ENCODE data around the gene GATAD2A.
A peak's percentile ranks its signal among the peaks of the same experiment; 100 is the strongest.
"Not testable (repeated sequence)": the region's sequence is repeated elsewhere in the genome, so short reads cannot be mapped to it uniquely, and the experiment has no call there.

Gene GATAD2A

DNA sequence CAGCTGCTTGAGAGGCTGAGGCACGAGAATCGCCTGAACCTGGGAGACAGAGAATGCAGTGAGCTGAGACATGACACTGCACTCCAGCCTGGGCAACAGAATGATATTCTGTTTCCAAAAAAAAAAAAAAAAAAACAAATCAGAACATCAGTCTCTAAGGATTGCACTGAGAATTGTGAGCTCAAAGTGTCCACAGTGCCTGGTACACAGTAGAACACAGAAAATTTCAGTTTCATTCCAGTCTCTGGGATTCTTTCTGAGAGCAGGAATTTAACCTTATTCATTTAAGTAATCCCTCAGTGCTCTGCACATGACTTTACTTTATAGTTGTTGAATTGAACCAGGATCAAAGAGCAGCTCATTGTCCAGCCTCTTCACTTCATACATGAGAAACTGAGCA, 25.9 kb upstream of the GATAD2A start:
- DNase-seq (ENCODE audit: insufficient read length) = no peak
- no peak for FAIRE-seq
- TF ChIP-seq POLR2AphosphoS5 (IDR thresholded peaks at IDR 0.05; ENCODE audit: low read depth, low read length) (no peak), POLR2A (IDR thresholded peaks at IDR 0.05; ENCODE audit: low read depth, low read length) (no peak), TAF1 (IDR thresholded peaks at IDR 0.05; ENCODE audit: borderline replicate concordance, low read depth, low read length) (no peak)

DNA sequence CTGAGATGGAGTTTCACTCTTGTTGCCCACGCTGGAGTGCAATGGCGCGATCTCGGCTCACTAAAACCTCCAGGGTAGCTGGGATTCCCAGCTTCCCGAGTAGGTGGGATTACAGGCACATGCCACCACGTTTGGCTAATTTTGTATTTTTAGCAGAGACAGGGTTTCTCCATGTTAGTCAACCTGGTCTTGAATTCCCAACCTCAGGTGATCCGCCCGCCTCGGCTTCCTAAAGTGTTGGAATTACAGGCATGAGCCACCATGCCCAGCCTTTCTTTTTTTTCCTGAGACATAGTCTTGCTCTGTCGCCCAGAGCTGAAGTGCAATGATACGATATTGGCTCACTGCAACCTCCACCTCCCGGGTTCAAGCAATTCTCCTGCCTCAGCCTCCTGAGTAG, 25.2 kb upstream of the GATAD2A start:
- not testable (repeated sequence) for FAIRE-seq; DNase-seq (ENCODE audit: insufficient read length)

DNA sequence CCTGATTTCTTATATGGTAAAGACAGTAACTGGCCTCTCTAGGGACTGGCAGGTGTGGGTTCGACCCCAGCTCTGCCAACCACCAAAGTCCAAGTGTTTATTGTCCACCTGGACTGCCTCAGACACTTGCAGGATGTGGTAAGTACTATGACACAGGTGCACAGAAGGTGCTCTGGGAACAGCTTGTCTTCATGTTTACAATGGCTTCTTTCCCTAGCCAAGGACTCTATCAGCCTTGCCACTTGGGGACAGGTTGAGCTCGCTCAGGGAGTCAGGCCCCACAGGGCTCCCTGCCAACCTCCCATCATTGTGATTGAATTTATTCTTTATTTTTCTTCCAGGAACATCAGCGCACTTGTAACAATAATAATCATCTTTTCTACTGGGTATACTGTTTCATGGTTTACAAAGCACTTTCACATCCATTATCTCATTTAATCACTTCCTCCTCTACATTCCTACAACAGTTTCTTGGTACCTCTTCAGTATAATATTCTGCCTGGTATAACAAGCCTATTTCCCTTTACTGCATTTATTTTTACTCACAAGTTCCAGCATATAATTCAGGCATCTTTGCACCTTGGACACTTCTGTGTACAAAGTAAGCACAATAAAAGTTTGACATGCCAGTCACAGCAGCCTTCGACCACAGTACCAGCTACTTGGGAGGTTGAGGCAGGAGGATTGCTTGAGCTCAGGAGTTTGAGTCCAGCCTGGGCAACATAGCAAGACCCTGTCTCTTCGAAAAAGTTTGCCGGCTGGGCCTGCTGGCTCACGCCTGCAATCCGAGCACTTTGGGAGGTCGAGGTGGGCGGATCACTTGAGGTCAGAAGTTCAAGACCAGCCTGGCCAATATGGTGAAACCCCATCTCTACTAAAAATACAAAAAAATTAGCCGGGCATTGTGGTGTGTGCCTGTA, 24.2 kb upstream of the GATAD2A start:
- FAIRE-seq = no peak

DNA sequence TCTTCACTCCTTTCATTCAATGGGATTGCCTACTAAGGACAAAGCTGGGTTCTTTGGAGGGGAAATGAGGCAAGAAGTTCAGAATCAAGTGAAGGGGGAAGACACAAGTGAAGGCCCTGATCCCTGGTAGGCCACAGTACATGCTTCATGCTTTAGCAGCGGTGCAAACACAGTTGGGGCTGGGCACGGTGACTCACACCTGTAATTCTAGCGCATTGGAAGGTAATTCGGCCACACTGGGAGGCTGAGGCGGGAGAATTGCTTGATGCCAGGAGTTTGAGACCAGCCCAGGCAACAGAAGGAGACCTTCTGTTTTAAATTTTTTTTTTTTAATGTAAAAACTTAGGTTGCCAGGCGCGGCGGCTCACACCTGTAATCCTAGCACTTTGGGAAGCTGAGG, 23.4 kb upstream of the GATAD2A start:
- no peak for DNase-seq (ENCODE audit: insufficient read length)
- TF ChIP-seq POLR2AphosphoS5 (IDR thresholded peaks at IDR 0.05; ENCODE audit: low read depth, low read length) = no peak
- no peak for TF ChIP-seq POLR2A (IDR thresholded peaks at IDR 0.05; ENCODE audit: low read depth, low read length)
- TF ChIP-seq TAF1 (IDR thresholded peaks at IDR 0.05; ENCODE audit: borderline replicate concordance, low read depth, low read length) = no peak
- FAIRE-seq = no peak

More for the DNA sequence above, 24.2 kb upstream of the GATAD2A start:
- no peak for TF ChIP-seq TAF1 (IDR thresholded peaks at IDR 0.05; ENCODE audit: borderline replicate concordance, low read depth, low read length)
- no peak for TF ChIP-seq POLR2A (IDR thresholded peaks at IDR 0.05; ENCODE audit: low read depth, low read length)
- no peak for TF ChIP-seq POLR2AphosphoS5 (IDR thresholded peaks at IDR 0.05; ENCODE audit: low read depth, low read length)
- no peak for DNase-seq (ENCODE audit: insufficient read length)

DNA sequence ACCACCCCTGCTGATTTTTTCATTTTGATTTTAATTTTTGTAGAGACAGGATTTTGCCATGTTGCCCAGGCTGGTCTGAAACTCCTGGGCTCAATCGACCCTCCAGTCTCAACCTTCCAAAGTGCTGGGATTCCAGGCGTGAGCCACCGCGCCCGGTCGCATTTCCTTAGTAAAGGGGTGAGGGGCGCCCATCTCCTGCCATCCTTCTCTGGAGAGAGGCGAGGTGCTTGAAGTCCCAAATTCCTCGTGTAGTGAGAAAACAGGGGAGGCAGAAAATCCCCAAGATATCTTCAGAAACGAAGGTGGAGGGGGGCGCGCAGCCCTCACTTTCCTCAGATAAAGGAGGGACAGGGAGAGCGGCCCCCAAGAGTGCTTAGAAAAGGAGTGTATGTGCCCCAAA, 21.0 kb upstream of the GATAD2A start:
- TF ChIP-seq POLR2AphosphoS5 (IDR thresholded peaks at IDR 0.05; ENCODE audit: low read depth, low read length) (no peak), POLR2A (IDR thresholded peaks at IDR 0.05; ENCODE audit: low read depth, low read length) (no peak), TAF1 (IDR thresholded peaks at IDR 0.05; ENCODE audit: borderline replicate concordance, low read depth, low read length) (no peak)
- no peak for FAIRE-seq

DNA sequence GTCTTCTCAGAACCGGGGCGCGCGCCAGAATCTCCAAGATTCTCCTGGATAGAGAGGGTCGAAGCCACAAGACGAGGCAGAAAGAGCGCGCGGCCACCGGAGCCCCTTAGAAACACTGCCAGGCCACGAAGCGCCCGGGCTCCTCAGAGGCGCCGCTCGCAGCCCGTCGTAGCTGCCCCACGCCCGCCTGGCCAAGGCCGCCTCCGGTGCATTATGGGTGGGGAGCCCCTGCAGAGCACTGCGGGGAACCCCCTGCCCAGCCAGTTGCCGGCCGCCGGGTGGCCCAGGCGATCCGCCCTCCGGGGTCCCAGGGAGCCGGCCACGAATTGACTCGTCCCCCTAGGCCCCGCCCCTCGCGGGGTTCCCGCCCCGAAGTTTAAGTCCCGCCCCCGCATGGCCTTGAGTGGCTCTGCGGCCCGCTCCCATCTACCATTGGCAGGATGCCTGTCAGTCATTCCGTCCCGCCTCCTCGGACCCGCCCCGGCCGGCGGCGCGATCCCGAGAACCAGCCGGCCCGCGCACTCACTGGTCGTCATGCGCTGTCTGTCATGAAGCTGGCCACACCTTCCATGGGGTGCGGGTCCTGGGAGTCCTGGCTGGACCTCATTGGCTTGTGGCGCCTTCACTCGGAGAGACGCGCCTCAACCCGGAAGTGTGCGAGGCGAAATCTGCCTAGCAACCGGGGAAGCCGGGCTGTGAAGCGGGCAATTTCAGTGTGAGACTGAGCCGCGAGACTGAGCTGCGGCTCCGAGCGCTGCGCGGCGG, 20.2 kb upstream of the GATAD2A start:
- DNase-seq (ENCODE audit: insufficient read length) = peak; percentile 86
- no peak for TF ChIP-seq POLR2AphosphoS5 (IDR thresholded peaks at IDR 0.05; ENCODE audit: low read depth, low read length)
- 0 out of 2 replicates have a peak, but pooled peaks have one; percentile 36 for TF ChIP-seq TAF1 (IDR thresholded peaks at IDR 0.05; ENCODE audit: borderline replicate concordance, low read depth, low read length)
- peak; percentile 66; the same call in 1 of the 2 replicates for TF ChIP-seq POLR2A (IDR thresholded peaks at IDR 0.05; ENCODE audit: low read depth, low read length)
- FAIRE-seq = peak; percentile 98

More for the DNA sequence above, 21.0 kb upstream of the GATAD2A start:
- DNase-seq (ENCODE audit: insufficient read length) = no peak

DNA sequence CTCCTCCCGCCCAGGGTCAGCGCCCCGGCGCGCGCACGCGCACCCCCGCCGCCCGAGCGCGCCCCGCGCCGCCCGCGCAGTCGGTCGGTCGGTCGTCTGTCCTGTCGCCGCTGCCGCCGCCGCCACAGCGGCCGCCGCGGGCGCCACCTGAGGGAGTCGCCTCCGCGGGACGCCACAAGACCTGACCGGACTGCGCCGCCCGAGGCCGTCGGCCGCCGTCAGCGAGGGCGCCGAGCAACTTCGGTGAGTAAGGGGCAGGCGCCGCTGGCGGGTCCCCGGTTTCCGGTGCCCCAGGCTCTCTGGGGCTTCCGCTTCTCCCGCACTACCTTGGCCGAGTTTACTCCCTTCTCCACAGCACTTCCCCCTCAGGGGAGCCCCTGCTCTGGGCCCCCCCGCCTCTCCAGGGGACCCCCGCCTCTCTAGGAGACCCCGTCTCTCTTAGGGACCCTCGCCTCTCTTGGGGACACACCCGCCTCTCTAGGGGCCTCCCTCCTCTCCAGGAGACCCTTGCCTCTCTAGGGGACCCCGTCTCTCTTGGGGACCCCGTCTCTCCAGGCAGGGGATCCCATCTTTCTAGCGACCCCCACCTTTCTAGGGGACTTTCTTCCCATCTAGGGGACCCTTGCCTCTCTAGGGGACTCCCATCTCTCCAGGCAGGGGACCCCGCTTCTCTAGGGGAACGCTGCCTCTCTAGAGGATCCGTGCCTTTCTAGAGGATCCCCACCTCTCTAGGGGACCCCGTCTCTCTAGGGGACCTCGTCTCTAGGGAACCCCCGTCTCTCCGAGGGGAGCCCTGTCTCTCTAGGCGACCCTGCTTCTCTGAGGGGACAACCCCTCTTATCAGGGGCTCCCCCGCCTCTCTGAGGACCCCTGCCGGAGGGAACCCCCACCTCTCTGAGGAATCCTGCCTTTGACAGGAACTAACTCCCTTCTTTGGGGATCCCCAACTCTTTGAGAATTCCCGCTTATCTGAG, 19.3 kb upstream of the GATAD2A start:
- DNase-seq (ENCODE audit: insufficient read length) (no peak), FAIRE-seq (peak; percentile 24)
- TF ChIP-seq POLR2A (IDR thresholded peaks at IDR 0.05; ENCODE audit: low read depth, low read length) (peak; percentile 76; the same call in 1 of the 2 replicates), TAF1 (IDR thresholded peaks at IDR 0.05; ENCODE audit: borderline replicate concordance, low read depth, low read length) (no peak; the same call in 1 of the 2 replicates), POLR2AphosphoS5 (IDR thresholded peaks at IDR 0.05; ENCODE audit: low read depth, low read length) (0 out of 2 replicates have a peak, but pooled peaks have one; percentile 22)

DNA sequence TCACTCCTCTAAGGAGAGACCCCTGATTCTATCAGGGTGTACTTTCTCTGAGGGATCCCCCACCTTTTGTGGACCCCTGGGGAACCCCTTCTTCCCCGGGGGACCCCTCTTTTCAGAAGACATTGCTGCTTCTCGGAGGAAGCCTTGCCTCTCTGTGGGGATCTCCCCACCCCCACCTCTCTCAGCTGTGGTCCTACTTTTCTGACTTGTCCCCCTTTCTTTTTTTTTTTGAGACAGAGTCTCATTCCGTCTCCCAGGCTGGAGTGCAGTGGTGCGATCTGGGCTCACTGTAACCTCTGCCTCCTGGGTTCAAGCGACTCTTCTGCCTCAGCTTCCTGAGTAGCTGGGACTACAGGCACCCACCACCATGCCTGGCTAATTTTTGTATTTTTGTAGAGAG, 18.4 kb upstream of the GATAD2A start:
- DNase-seq (ENCODE audit: insufficient read length) (no peak), FAIRE-seq (no peak)
- TF ChIP-seq POLR2A (IDR thresholded peaks at IDR 0.05; ENCODE audit: low read depth, low read length) (no peak), POLR2AphosphoS5 (IDR thresholded peaks at IDR 0.05; ENCODE audit: low read depth, low read length) (no peak), TAF1 (IDR thresholded peaks at IDR 0.05; ENCODE audit: borderline replicate concordance, low read depth, low read length) (no peak)

DNA sequence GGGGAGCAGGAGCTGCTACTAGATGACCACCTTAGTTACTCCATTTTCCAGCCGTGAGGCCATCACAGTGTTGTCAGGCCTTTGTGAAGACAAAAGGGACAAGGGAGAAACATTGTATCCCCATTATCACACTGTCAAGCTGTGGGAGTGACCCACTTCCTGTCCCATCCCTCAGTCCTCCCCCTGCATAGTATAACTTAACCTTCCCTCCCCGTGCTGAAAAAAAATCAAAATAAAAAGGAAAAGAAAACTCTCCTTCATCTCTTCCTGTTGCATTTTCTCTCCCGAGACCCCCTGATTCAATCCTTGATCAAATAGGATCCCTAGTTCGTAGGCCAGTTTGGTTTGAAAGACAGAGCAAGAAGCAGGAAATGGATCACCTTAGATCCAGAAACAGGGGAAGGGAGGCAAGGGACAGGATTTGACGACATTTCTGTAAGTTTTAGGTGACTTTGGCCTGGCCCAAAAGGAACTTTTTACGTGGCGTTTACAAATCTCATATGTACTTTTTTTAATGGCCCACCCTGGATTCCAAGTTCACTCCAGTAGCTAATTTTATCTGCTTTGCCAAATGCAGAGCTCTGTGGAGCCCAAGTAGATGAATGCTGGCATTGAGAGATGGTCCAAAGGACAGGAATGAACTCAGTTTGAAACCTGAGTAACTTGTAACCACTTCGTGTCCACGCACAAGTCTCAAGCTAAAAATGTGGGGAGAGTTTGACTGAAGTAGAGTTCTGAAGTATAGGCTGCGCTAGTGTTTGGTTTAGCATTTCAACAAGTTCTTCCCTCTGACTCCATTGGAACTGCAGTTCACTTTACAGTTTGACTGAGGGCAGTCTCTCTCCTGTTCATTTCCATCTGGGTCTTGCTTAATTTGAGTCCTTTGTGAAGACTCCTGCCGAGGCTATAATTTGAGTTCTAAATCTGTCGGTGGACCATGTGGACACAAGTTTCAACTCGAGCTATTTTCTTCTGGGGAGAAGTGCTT, 16.6 kb upstream of the GATAD2A start:
- DNase-seq (ENCODE audit: insufficient read length) (no peak), FAIRE-seq (no peak)
- no peak for TF ChIP-seq POLR2A (IDR thresholded peaks at IDR 0.05; ENCODE audit: low read depth, low read length)
- no peak for TF ChIP-seq TAF1 (IDR thresholded peaks at IDR 0.05; ENCODE audit: borderline replicate concordance, low read depth, low read length)
- TF ChIP-seq POLR2AphosphoS5 (IDR thresholded peaks at IDR 0.05; ENCODE audit: low read depth, low read length) = no peak

DNA sequence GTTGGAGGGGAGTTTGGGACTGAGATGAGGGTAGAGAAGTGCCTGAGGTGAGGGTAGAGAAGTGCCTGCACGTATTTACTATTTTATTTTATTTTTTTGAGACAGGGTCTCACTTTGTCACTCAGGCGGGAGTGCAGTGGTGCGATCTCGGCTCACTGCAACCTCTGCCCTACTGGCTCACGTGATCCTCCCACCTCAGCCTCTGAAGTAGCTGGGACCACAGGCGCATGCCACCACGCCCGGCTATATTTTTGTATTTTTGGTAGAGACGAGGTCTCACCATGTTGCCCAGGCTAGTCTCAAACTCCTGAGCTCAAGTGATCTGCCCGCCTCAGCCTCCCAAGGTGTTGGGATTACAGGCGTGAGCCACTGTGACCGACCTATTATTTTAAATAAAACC, 15.8 kb upstream of the GATAD2A start:
- not testable (repeated sequence) for DNase-seq (ENCODE audit: insufficient read length); FAIRE-seq

DNA sequence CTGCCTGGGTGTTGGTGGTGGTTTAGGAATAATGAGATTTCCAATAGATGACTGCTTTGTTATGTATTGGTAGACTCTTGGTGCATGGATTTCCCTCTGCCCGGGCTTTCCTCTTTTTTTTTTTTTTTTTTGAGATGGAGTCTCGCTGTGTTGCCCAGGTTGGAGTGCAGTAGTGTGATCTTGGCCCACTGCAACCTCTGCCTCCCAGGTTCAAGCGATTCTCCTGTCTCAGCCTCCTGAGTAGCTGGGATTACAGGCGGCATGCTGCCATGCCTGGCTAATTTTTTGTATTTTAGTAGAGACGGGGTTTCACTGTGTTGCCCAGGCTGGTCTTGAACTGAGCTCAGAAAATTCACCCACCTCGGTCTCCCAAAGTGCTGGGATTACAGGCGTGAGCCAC, 11.1 kb upstream of the GATAD2A start:
- not testable (repeated sequence) for FAIRE-seq; DNase-seq (ENCODE audit: insufficient read length)
